HepG2 (cell line): Measurements from ENCODE around the gene TRIM7. TPM values are rescaled to one million over a fixed set of nuclear protein-coding genes. Genes with fewer than 3 reads are reported as not detected.

ENCODE experiments used
- ATF2 ChIP-seq: sonication (generic); formaldehyde crosslinking; IDR thresholded peaks from 2 replicates; pipeline ENCODE4 v1.4.0; 2020; ENCODE audit warnings: missing genetic modification reagents
- CBX1 ChIP-seq: IDR thresholded peaks from one replicate; pipeline ENCODE4 v1.6.1; 2016; ENCODE audit warnings: antibody characterized with exemption, low read depth
- CERS6 ChIP-seq: sonication (generic); formaldehyde crosslinking; IDR thresholded peaks from 2 replicates; pipeline ENCODE4 v1.5.0; 2020; ENCODE audit warnings: missing genetic modification reagents
- FOXO4 ChIP-seq: sonication (generic); formaldehyde crosslinking; conservative IDR thresholded peaks from 2 replicates; pipeline ENCODE4 v1.8.1; 2023; ENCODE audit warnings: missing genetic modification reagents
- FUBP1 ChIP-seq: sonication (generic); formaldehyde crosslinking; IDR thresholded peaks from 2 replicates; pipeline ENCODE4 v1.5.1; 2020; ENCODE audit warnings: missing genetic modification reagents, mild to moderate bottlenecking, borderline replicate concordance
- PRDM15 ChIP-seq: sonication (generic); formaldehyde crosslinking; IDR thresholded peaks from 2 replicates; pipeline ENCODE4 v1.4.0; 2020; ENCODE audit warnings: missing genetic modification reagents
- PRPF4 ChIP-seq: fragments of 200-400 bp; formaldehyde crosslinking; IDR thresholded peaks from 2 replicates; pipeline ENCODE4 v1.6.1; 2016; ENCODE audit warnings: low read length, low read depth; ENCODE audit not compliant: poor library complexity, severe bottlenecking
- TCF7L2 ChIP-seq: IDR thresholded peaks from 2 replicates; pipeline ENCODE4 v1.6.1; 2011; ENCODE audit warnings: mild to moderate bottlenecking, low read depth, low read length, moderate library complexity
- ZFP82 ChIP-seq: sonication (generic); formaldehyde crosslinking; IDR thresholded peaks from 2 replicates; pipeline ENCODE4 v1.5.1; 2020; ENCODE audit warnings: mild to moderate bottlenecking, missing genetic modification reagents, borderline replicate concordance
- ZNF138 ChIP-seq: sonication (generic); formaldehyde crosslinking; IDR thresholded peaks from 2 replicates; pipeline ENCODE4 v1.5.0; 2020; ENCODE audit warnings: mild to moderate bottlenecking, low read depth, missing genetic modification reagents
- ZNF276 ChIP-seq: sonication (generic); formaldehyde crosslinking; IDR thresholded peaks from 2 replicates; pipeline ENCODE4 v1.4.0; 2020; ENCODE audit warnings: mild to moderate bottlenecking, low read depth, missing genetic modification reagents
- ZNF282 ChIP-seq: fragments of 450-650 bp; IDR thresholded peaks from 2 replicates; pipeline ENCODE4 v1.6.1; 2018; ENCODE audit not compliant: partially characterized antibody
- ZNF513 ChIP-seq: sonication (generic); formaldehyde crosslinking; conservative IDR thresholded peaks from 2 replicates; pipeline ENCODE4 v1.5.0; 2020; ENCODE audit warnings: missing genetic modification reagents
- ZNF572 ChIP-seq: sonication (generic); formaldehyde crosslinking; IDR thresholded peaks from 2 replicates; pipeline ENCODE4 v1.5.1; 2020; ENCODE audit warnings: mild to moderate bottlenecking, missing genetic modification reagents
- ZNF629 ChIP-seq: sonication (generic); formaldehyde crosslinking; conservative IDR thresholded peaks from 2 replicates; pipeline ENCODE4 v1.5.0; 2020; ENCODE audit warnings: missing genetic modification reagents
- polyA plus RNA-seq, 8 experiments: library from polyadenylated mRNA; depleted of rRNA in 3 of 8; stranded (reverse) in 7 of 8; unstranded in 1 of 8; fragments of >200 nt; fragmentation: Illumina TruSeq in 4 of 8; extraction: Trizol in 4 of 8; gene quantifications; 2 replicates each; pipeline versions ENCODE4 v1.2.1 to v1.2.3, GENCODE V29; 2011 to 2016; ENCODE audit warnings: low read depth in 4 of 8, missing spikeins in 1 of 8, mixed read lengths in 1 of 8; ENCODE audit not compliant: insufficient read depth in 1 of 8
- total RNA-seq, 5 experiments: library from RNA; depleted of rRNA; stranded (reverse); fragments of >200 nt; fragmentation: Illumina TruSeq; extraction: Trizol; gene quantifications; 2 replicates each; pipeline ENCODE4 v1.2.3, GENCODE V29; 2016; ENCODE audit warnings: low read depth in 1 of 5

Gene TRIM7
- total and polyA plus RNA-seq, 2 of the 13 experiments (the other 11 are each of a cell fraction or from before 2014, with no cell fraction given): 0.13 TPM; not detected in 1

- TF ChIP-seq FUBP1 (CRISPR knock-in tag) (no peak), PRDM15 (no peak), ZNF513 (CRISPR knock-in tag) (no peak), ZNF572 (no peak; the same call in 1 of the 2 replicates), PRPF4 (peak; percentile 81), FOXO4 (CRISPR knock-in tag) (no peak), ZNF282 (no peak), ZNF138 (CRISPR knock-in tag) (no peak), ZNF276 (0 out of 2 replicates have a peak, but pooled peaks have one; percentile 60), ATF2 (0 out of 2 replicates have a peak, but pooled peaks have one; percentile 40), CBX1 (no peak), TCF7L2 (no peak), CERS6 (CRISPR knock-in tag) (no peak), ZFP82 (CRISPR knock-in tag) (no peak), ZNF629 (CRISPR knock-in tag) (peak; percentile 83)
Measured at GRCh38 chr5:181187500-181188213, 17.3 kb downstream of the TRIM7 start (continued).
